GM19468 (cell line): Measurements from ENCODE around the gene BEND4.

Experiments
- ATAC-seq: cut with Tn5 transposase; IDR thresholded peaks from one replicate; pipeline ENCODE4 v1.9.1; 2021; ENCODE audit warnings: mild to moderate bottlenecking, moderate library complexity, moderate number of reproducible peaks; ENCODE audit not compliant: unreplicated experiment; ENCODE audit errors: extremely low read depth

Gene BEND4

GRCh38 chr4:42119886-42120285 lies 32.6 kb downstream of the BEND4 start:
- ATAC-seq: no peak

GRCh38 chr4:42112846-42113245 lies 39.6 kb downstream of the BEND4 start:
- ATAC-seq: no peak

- no peak for ATAC-seq
Observed at GRCh38 chr4:42104521-42104920, 47.9 kb downstream of the BEND4 start.

- no peak for ATAC-seq
Observed at GRCh38 chr4:42101446-42101975, 50.9 kb downstream of the BEND4 start.

GRCh38 chr4:42088386-42088785 lies 64.1 kb downstream of the BEND4 start:
- no peak for ATAC-seq

- ATAC-seq: no peak
Observed at GRCh38 chr4:42083816-42084215, 68.6 kb downstream of the BEND4 start.

GRCh38 chr4:42080306-42080705 lies 72.1 kb downstream of the BEND4 start:
- ATAC-seq: peak; percentile 46

- peak; percentile 60 for ATAC-seq
Observed at GRCh38 chr4:42078184-42078801, 74.2 kb downstream of the BEND4 start.

GRCh38 chr4:42074294-42074693 lies 78.2 kb downstream of the BEND4 start:
- no peak for ATAC-seq

- ATAC-seq: no peak
Observed at GRCh38 chr4:42070463-42070862, 82.0 kb downstream of the BEND4 start.

GRCh38 chr4:42067264-42067663 lies 85.2 kb downstream of the BEND4 start:
- ATAC-seq: no peak

- no peak for ATAC-seq
Observed at GRCh38 chr4:42066402-42066801, 86.1 kb downstream of the BEND4 start.
